HG03558 (cell line): ENCODE data around the gene TSTD2.
A peak's percentile ranks its signal among the peaks of the same experiment; 100 is the strongest.
"Not testable (repeated sequence)": the region's sequence is repeated elsewhere in the genome, so short reads cannot be mapped to it uniquely, and the experiment has no call there.

Experiments
- ATAC-seq: cut with Tn5 transposase; IDR thresholded peaks from one replicate; pipeline ENCODE4 v1.9.1; 2021; ENCODE audit warnings: moderate number of reproducible peaks; ENCODE audit not compliant: unreplicated experiment; ENCODE audit errors: extremely low read depth

Gene TSTD2

DNA sequence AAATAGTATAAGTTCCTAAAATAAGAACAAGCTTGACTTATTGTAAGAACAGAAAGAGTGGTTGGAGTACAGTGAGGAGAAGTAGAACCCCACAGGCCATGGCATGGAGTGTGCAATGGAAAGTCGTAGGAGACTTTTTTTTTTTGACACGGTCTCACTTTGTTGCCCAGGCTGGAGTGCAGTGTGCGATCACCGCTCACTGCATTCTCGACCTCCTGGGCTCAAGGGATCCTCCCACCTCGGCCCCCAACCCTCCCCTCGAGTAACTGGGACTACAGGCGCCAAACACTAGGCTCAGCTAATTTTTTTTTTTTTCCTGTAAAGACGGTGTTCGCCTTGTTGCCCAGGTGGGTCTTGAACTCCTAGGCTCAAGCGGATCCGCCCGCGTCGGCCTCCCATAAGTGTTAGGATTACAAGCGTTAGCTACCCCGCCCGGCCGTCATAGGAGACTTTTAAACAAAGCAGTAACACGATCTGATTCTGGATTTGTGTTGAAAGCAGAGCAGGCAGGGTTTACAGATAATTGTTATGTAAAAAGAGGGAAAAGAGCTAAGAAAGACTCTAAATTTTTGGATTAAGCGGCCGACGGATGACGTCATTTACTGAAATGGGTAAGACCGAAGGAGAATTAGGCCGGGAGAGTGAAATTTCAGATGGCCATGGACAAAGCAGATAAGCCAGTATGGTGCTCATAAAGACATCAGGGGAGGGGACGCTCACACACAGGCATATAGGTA lies 752 bp downstream of the TSTD2 start:
- peak; percentile 5 for ATAC-seq

GRCh38 chr9:97630591-97630990 lies 2.6 kb downstream of the TSTD2 start:
- ATAC-seq = no peak

DNA sequence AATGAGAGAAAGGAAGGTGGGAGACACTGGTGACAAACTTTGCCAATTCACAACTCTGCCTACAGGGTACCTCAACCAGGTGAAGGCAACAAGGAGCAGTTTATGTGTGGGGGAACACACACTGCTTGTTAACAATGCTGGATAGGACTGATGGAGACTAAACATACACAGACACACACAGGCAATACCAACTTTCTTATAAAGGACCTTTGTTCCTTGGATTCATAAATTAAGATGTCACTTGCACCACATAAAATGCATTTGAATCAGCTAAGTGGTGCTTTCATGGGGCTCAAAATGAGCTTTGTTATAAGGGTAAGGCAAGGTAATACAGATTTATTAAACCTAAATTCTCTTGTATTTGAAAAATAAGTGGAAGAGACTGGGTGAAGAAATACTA lies 4.0 kb downstream of the TSTD2 start:
- no peak for ATAC-seq

GRCh38 chr9:97628668-97629067 lies 4.5 kb downstream of the TSTD2 start:
- no peak for ATAC-seq

DNA sequence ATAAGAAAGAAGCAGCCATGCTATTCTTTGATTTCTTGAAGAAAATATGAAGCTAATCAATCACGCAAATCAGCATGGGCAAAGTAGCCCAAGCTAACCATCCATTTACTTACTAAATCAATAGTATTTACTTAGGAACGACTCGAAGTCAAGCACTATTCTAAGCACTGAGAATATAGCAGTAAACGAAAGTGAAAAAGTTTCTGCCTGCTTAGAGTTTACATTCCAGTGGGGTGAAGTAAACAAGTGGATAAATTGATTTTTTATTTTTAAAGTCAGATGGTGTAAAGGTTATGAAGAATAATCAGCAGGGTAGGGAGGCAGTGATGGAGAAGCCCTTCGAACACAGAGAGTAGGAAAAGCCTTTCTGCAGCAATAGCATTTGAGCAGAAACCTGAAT lies 5.5 kb downstream of the TSTD2 start:
- no peak for ATAC-seq

GRCh38 chr9:97625620-97626019 lies 7.5 kb downstream of the TSTD2 start:
- no peak for ATAC-seq

DNA sequence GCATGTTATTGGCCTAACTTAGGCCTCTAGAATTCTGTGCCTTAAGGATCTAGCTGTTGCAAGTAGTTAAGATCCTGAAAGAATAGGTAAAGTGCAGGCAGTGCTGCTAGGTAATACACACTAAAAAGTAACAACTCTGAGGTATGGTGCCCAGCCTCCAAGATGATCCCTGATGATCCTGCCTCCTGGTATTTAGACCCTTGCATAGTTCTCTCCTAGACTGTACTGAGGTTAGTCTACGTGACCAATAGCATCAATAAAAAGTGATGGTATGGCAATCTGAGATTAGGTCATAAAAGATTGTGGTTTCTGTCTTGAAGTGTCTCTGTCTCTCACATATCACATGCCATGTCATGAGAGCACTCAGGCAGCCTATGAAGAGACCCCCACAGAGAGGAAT lies 9.2 kb downstream of the TSTD2 start:
- ATAC-seq = no peak

DNA sequence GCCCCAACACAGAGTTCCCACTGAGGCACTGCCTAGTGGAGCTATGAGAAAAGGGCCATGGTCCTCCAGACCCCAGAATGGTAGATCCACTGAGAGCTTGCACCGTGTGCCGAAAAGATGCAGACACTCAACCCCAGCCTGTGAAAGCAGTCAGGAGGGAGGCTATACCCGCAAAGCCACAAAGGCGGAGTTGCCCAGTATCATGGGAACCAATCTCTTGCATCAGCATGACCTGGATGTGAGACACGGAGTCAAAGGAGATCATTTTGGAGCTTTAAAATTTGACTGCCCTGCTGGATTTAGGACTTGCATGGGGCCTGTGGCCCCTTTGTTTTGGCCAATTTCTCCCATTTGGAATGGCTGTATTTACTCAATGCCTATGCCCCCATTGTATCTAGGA lies 10.7 kb downstream of the TSTD2 start:
- ATAC-seq = not testable (repeated sequence)

DNA sequence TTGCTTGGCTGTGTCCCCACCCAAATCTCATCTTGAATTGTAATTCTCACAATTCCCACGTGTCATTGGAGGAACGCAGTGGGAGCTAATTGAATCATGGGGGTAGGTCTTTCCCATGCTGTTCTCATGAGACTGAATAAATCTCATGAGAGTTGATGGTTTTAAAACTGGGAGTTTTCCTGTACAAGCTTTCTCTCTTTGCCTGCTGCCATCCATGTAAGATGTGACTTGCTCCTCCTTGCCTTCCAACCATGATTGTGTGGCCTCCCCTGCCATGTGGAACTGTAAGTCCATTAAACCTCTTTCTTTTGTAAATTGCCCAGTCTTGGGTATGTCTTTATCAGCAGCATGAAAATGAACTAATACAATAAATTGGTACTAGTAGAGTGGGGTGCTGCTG lies 13.1 kb downstream of the TSTD2 start:
- not testable (repeated sequence) for ATAC-seq

DNA sequence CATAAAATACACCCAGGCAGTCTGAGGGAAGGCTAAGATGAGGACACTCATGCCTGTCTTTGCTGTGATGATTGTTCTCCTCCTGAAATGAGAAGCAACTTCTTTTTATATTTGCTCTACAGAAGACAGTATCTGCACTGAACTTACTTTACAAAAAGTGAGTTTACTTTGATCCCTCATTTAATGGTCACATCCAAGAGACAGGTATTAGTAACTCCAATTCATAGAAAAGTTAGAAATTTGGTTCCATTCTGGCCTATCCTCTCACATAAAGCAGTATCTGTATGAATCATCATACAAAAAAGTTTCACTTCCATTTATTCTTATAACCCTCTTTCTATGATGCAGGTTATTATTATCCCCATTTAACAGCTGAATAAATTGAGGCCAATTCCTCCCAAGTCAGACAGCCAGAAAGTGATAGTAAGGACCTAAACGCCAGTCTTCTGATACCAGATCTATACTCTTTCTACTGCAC lies 15.2 kb downstream of the TSTD2 start:
- ATAC-seq = no peak

- ATAC-seq = no peak
Measured at GRCh38 chr9:97615439-97616072, 17.6 kb downstream of the TSTD2 start.

GRCh38 chr9:97604901-97605645 lies 28.1 kb downstream of the TSTD2 start:
- ATAC-seq = no peak

GRCh38 chr9:97602430-97602829 lies 30.7 kb downstream of the TSTD2 start:
- no peak for ATAC-seq

- no peak for ATAC-seq
Measured at GRCh38 chr9:97601228-97601898, 31.8 kb downstream of the TSTD2 start.

GRCh38 chr9:97600531-97601227 lies 32.5 kb downstream of the TSTD2 start:
- ATAC-seq = no peak

GRCh38 chr9:97599314-97599846 lies 33.8 kb downstream of the TSTD2 start:
- ATAC-seq = no peak

DNA sequence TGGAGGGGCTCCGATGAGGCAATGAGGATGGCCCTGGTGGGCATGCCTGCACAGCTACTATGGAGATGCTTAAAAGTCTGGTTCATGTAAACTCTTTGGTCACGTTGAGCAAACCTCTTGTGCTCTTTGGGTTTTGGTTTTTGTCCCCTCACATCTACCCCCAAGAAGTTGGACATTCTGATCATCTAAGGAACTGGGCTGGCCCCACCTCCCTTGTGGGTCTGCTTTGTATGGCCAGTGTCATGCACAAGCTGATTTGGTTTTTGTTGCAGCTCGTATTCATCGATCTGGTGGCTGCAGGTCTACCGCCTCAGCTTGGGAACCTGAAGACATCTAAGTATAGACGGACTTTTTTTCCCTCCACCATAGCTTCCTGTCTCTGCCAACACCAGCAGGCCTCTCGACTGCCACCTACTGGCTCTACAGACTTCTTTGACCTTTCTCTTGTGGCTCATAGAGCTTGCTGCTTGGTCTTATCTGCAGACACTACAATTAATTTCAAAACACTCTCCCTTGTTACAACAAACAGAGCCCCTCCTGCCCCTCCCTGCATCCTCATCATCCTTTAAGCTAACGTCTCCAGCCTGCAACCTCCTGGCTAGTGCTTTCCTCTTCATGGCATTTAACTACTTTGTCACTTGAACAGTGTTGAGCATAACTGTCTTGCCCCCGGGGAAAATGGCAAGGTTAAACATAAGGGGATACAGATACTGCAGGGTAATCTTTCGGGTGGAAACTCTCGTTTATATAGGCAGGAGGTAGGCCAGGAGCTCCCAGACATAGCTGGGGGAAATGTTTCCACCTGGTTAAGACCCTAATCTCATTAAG lies 34.5 kb downstream of the TSTD2 start:
- ATAC-seq = peak; percentile 71

GRCh38 chr9:97596906-97597305 lies 36.3 kb downstream of the TSTD2 start:
- no peak for ATAC-seq

DNA sequence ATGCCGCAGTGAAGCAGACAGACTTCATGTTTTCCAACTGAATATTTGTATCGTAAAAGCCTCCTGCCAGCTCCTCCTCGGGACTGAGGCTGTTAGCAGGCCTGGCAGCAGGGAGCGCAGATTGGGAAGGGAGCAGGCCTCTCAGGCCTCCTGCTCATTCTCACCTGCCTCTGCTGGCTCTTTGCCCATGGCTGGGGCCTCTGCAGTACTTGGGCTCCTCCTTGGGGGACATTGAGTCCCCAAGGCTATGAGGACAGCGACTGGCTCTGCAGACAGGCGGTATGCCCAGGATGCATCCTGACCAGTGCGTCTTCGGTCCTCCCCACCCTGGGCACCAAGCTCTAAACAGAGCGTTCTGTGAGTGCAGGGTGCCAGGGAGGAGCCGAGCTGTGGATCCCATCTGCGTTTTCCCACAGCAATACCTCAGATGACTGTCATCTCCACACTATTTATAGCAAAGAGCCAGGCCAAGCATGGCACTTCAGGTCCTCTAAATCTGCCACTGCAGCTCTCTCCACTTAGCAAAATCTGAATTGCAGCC lies 38.7 kb downstream of the TSTD2 start:
- no peak for ATAC-seq
